Astrocyte of the cerebellum (primary cell): ENCODE results near the gene RYR1.
"Not testable (repeated sequence)": the region's sequence is repeated elsewhere in the genome, so short reads cannot be mapped to it uniquely, and the experiment has no call there.

ENCODE experiments used
- DNase-seq: peaks from one replicate; pipeline ENCODE4 v3.0.0-alpha.2; 2011; ENCODE audit warnings: low read depth
- H3K4me3 ChIP-seq: 2 replicates; pipeline ENCODE4 v1.5.1; 2011; ENCODE audit warnings: mild to moderate bottlenecking, low read depth, low read length, moderate library complexity
- in situ Hi-C: cut with HindIII; loops from 2 replicates; pipeline ENCODE4 v1.10.0; 2017; ENCODE audit warnings: low sequenced_read_pairs
- TF ChIP-seq, protein P1 (sequence below): IDR thresholded peaks from 2 replicates; pipeline ENCODE4 v1.5.1; 2012; ENCODE audit warnings: low read length, low read depth, moderate library complexity, mild to moderate bottlenecking; ENCODE audit errors: missing control alignments

The RYR1 gene

DNA sequence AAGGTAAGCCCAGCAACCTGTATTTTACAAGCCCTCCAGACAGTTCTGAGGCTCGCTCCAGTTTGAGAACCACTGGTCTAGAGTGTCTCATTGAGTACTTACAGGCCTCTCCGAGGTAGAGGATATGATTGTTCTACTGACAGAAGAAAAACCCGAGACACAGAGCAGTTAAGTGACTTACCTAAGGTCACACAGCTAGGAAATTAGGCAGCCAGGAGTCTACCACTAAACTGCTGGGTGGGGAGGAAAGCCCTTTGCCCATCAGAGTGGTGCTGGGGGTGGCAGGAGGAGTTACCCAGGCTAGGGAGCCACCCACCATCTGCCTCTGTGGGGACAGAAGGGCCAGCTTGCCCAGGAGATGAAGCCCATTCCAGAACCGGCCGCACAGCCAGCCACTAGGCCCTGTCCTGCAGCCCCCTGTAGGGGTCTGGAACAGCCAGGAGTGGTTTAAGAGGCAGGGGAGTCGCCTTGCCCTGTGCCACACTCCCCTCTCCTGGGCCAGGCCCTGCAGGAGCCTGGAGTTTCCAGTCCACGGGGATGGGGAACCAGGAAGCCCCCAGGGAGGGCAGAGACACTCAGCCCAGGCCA lies 8.2 kb upstream of the RYR1 start:
- in situ Hi-C loops = no loop called here
- H3K4me3 ChIP-seq = no peak overlapping the region
- no peak for DNase-seq
- TF ChIP-seq, protein P1, sequence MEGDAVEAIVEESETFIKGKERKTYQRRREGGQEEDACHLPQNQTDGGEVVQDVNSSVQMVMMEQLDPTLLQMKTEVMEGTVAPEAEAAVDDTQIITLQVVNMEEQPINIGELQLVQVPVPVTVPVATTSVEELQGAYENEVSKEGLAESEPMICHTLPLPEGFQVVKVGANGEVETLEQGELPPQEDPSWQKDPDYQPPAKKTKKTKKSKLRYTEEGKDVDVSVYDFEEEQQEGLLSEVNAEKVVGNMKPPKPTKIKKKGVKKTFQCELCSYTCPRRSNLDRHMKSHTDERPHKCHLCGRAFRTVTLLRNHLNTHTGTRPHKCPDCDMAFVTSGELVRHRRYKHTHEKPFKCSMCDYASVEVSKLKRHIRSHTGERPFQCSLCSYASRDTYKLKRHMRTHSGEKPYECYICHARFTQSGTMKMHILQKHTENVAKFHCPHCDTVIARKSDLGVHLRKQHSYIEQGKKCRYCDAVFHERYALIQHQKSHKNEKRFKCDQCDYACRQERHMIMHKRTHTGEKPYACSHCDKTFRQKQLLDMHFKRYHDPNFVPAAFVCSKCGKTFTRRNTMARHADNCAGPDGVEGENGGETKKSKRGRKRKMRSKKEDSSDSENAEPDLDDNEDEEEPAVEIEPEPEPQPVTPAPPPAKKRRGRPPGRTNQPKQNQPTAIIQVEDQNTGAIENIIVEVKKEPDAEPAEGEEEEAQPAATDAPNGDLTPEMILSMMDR = no peak

GRCh38 chr19:38425810-38426466 lies 7.6 kb upstream of the RYR1 start, which contains the start of gene RASGRP4:
TSS of gene RASGRP4 (minus strand) at chr19:38426219. CDS start at chr19:38426091, 128 bp downstream.
- no peak within 1 kb of the TSS for H3K4me3 ChIP-seq
- no peak for DNase-seq
- in situ Hi-C loops = no loop called here
- TF ChIP-seq, protein P1 = no peak

GRCh38 chr19:38427035-38427677 lies 6.3 kb upstream of the RYR1 start:
- H3K4me3 ChIP-seq, DNase-seq, in situ Hi-C loops: not testable (repeated sequence)

GRCh38 chr19:38429055-38429810 lies 4.3 kb upstream of the RYR1 start:
- TF ChIP-seq, protein P1 = no peak
- in situ Hi-C loops = no loop called here
- no peak overlapping the region for H3K4me3 ChIP-seq
- no peak for DNase-seq

DNA sequence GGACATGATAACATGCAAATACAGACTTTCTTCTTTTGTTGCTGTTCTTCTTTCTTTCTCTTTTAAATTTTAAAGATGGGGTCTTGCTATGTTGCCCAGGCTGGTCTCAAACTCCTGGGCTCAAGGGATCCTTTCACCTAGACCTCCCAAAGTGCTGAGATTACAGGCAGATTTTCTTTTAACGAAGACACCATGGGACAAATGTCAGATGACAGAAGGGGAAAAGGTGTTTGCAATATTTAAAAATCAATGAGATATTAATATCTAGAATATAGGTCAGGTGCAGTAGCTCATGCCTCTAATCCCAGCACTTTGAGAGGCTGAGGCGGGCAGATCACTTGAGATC lies 3.7 kb upstream of the RYR1 start:
- in situ Hi-C loops = no loop called here
- no peak for DNase-seq
- no peak overlapping the region for H3K4me3 ChIP-seq
- TF ChIP-seq, protein P1 = no peak

GRCh38 chr19:38430931-38431330 lies 2.6 kb upstream of the RYR1 start:
- in situ Hi-C loops = no loop called here
- DNase-seq = no peak
- TF ChIP-seq, protein P1 = no peak
- H3K4me3 ChIP-seq = no peak overlapping the region
